ENCODE measurements around the gene ELMOD3.

DNA sequence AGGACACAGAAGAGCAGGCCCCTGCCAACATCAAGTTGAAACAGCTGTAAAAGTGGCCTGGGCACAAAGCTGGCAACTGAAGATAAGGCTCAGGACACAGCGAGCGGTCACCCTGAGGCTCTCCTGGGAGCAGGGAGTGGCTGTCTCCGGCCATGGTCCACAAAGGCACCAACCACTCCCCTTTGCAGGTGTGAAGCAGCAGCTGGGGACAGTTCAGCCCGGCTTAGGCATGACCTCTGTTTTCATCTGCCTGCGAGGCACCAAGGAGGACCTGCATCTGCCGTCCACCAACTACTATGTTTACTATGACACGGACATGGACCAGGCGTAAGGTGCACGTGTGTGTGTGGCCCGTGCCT is 39.7 kb upstream of the ELMOD3 start:
- TF ChIP-seq EZH2phosphoT487 (IDR thresholded peaks at IDR 0.05; ENCODE audit: insufficient read depth, low read depth): no peak
- TF ChIP-seq EZH2 (IDR thresholded peaks at IDR 0.05; ENCODE audit: insufficient read depth, poor library complexity, severe bottlenecking): no peak

Data from GM23248 (cell line).